OCI-LY3 (cell line): ENCODE data around the gene INTS4.

Source experiments
- CTCF ChIP-seq: fragments of 200-600, 300-600 bp; sonication (generic); IDR thresholded peaks from 2 replicates; pipeline ENCODE4 v1.5.1; 2014; ENCODE audit warnings: antibody characterized with exemption, low read length, low read depth
- EZH2phosphoT487 ChIP-seq: fragments of 200-600 bp; shearing (Covaris generic); IDR thresholded peaks from 2 replicates; pipeline ENCODE4 v1.6.1; 2018; ENCODE audit warnings: antibody characterized with exemption, mixed run types, low read depth

GRCh38 chr11:77884829-77885190, 109.7 kb downstream of the INTS4 start:
- TF ChIP-seq CTCF (no peak), EZH2phosphoT487 (no peak)
